Measurements from ENCODE around the gene GLIS2.

The GLIS2 gene

GRCh38 chr16:4288148-4288921 is 27.5 kb upstream of the GLIS2 start:
- DNase-seq (ENCODE audit: low spot score), result peak; percentile 88
- TF ChIP-seq CTCF (IDR thresholded peaks at IDR 0.05; ENCODE audit: extremely low read depth, missing control alignments), result peak; percentile 100

- no peak for TF ChIP-seq CTCF (IDR thresholded peaks at IDR 0.05; ENCODE audit: extremely low read depth, missing control alignments)
- DNase-seq (ENCODE audit: low spot score), result no peak
These were observed 25.5 kb upstream of the GLIS2 start for GRCh38 chr16:4290236-4290830.

GRCh38 chr16:4291699-4292098 is 24.2 kb upstream of the GLIS2 start:
- TF ChIP-seq CTCF (IDR thresholded peaks at IDR 0.05; ENCODE audit: extremely low read depth, missing control alignments), result no peak
- DNase-seq (ENCODE audit: low spot score), result no peak

- DNase-seq (ENCODE audit: low spot score), result no peak
These were observed 22.6 kb upstream of the GLIS2 start for GRCh38 chr16:4293181-4293716.

GRCh38 chr16:4293822-4294457 is 21.9 kb upstream of the GLIS2 start:
- no peak for DNase-seq (ENCODE audit: low spot score)
- no peak for TF ChIP-seq CTCF (IDR thresholded peaks at IDR 0.05; ENCODE audit: extremely low read depth, missing control alignments)

More at GRCh38 chr16:4293181-4293716, 22.6 kb upstream of the GLIS2 start:
- TF ChIP-seq CTCF (IDR thresholded peaks at IDR 0.05; ENCODE audit: extremely low read depth, missing control alignments), result no peak

- no peak for TF ChIP-seq CTCF (IDR thresholded peaks at IDR 0.05; ENCODE audit: extremely low read depth, missing control alignments)
- no peak for DNase-seq (ENCODE audit: low spot score)
These were observed 20.3 kb upstream of the GLIS2 start for GRCh38 chr16:4295581-4295980.

- DNase-seq (ENCODE audit: low spot score), result no peak
- no peak for TF ChIP-seq CTCF (IDR thresholded peaks at IDR 0.05; ENCODE audit: extremely low read depth, missing control alignments)
These were observed 18.4 kb upstream of the GLIS2 start for GRCh38 chr16:4297480-4297879.
